Stimulated activated CD8-positive, alpha-beta memory T cell treated with anti-CD3 and anti-CD28 coated beads, Interleukin-7, amount 100 ng/mL, for 1 hour (primary cell): ENCODE results near the gene RGS3.
"Not testable (repeated sequence)": the region's sequence is repeated elsewhere in the genome, so short reads cannot be mapped to it uniquely, and the experiment has no call there.

Source experiments
- DNase-seq, 2 donors: peaks; one replicate each; pipeline ENCODE4 v3.0.0-alpha.2; 2020; ENCODE audit warnings: low read depth in 2 of 2

RGS3 gene

GRCh38 chr9:113634596-113635515 is 171.3 kb downstream of the RGS3 start:
- DNase-seq = no peak

DNA sequence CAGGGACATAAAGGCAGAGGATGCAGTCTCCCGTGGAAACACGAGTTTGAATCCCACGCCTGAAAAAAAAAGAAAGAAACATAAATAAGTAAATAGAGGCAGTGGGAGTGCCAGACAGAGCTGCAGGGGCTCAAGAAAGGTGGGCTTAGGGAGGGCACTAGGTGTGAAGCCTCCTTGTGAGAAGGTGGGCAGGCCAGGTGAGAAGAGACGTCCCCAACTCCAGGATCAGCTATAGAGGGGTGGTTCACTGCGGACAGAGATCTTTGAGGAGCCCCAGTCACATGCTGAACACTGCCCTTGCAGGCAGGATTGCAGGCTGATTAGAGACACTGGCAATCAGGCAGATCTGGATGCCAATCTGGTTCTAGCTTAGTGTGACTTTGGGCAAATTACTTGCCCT is 172.1 kb downstream of the RGS3 start:
- no peak for DNase-seq

- DNase-seq = no peak
Observed at GRCh38 chr9:113636165-113636564, 172.6 kb downstream of the RGS3 start.

- DNase-seq = no peak
Observed at GRCh38 chr9:113636693-113637092, 173.2 kb downstream of the RGS3 start.

GRCh38 chr9:113638490-113638889 is 175.0 kb downstream of the RGS3 start:
- no peak for DNase-seq

DNA sequence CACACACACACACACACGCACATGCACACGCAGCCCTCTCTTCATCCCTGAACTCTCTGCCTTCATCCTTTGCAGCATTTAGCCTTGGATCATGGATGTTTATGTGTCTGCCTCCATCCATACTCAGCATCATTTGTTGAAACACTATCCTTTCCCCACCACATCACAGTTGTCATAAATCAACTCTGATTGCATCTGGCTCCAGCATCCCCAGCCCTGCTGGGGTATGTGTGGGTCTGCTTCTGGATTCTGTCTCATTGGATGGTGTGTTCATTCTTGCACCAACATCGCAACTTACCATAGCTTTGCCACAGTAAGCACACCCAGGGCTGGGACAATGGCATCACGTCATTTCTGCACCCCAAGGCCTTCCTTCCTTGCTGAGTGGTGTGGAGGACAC is 175.4 kb downstream of the RGS3 start:
- no peak for DNase-seq

DNA sequence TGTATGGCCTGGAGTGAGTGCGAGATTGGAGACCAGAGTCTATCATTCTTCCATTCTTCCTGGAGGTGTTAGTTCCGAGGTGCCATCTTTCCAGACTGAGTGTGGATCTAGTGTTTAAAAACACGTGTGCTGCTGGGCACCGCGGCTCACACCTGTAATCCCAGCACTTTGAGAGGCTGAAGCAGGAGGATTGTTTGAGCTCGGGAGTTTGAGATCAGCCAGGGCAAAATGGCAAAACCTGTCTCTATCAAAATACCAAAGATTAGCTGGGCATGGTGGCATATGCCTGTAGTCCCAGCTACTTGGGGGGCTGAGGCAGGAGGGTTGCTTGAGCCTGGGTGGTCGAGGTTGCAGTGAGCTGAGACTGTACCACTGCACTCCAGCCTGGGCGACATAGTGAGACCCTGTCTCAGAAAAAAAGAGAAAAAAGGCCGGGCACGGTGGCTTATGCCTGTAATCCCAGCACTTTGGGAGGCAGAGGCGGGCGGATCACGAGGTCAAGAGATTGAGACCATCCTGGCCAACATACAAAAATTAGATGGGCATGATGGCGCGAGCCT is 176.0 kb downstream of the RGS3 start:
- not testable (repeated sequence) for DNase-seq

- no peak for DNase-seq
Observed at GRCh38 chr9:113640418-113640817, 176.9 kb downstream of the RGS3 start.

GRCh38 chr9:113641100-113641885 is 177.8 kb downstream of the RGS3 start:
- no peak for DNase-seq

DNA sequence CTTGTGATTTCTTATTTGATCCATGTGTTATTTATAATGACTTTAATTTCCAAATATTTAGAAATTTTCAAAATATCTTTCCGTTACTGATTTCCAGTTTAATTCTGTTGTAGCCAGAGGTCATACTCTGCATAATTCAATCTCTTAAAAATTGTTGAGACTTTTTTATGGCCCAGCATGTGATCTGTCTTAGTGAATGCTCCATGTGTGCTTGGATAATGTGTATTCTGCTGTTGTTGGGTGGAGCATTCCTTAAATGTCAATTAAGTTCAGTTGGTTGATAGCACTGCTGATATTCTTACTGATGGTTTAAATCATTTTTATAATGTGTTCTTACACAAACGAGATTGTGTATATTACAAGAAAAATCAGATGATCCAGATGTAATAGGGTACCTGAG is 180.8 kb downstream of the RGS3 start:
- DNase-seq = no peak

- DNase-seq = no peak
Observed at GRCh38 chr9:113645227-113645977, 181.9 kb downstream of the RGS3 start.

GRCh38 chr9:113645978-113646253 is 182.4 kb downstream of the RGS3 start:
- DNase-seq = no peak

DNA sequence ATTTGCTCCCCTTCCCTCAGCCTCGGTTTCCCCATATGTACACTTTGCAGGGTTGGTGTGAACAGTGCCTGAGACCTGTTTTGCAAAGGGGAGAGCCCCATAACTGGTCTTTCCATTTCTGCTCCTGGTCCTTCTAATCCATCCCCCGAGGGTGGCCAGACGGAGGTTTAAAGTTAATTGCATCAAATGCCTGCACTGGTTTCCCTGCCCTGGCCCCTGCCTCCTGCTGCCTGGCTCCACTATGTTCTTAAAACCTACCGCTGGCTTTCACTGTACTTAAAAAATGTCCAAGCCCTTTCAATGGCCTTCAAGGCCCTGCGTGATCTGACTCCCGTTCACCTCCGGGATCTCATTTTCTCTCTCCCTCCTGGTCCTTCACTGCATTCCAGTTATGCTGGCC is 183.0 kb downstream of the RGS3 start:
- DNase-seq = no peak
